Body of pancreas (tissue), 4 donors: ENCODE results near the gene TPSAB1. TPM values are rescaled to one million over a fixed set of nuclear protein-coding genes. Genes with fewer than 3 reads are reported as not detected.

Source experiments
- ATAC-seq: fragments of 150-250 bp; one replicate; pipeline ENCODE4 v1.9.1; 2016
- DNase-seq, 4 donors: peaks; one replicate each; pipeline ENCODE4 v3.0.0-alpha.2; 2019
- H3K27ac ChIP-seq, 4 donors: fragments of 200-600 bp; sonication (generic); 1 replicate in 3 of 4; 2 replicates in 1 of 4; pipeline versions ENCODE4 v1.5.1 to v1.6.1; 2016 to 2019; ENCODE audit warnings: mild to moderate bottlenecking in 1 of 4, mixed read lengths in 1 of 4, moderate library complexity in 1 of 4
- H3K27me3 ChIP-seq, 2 donors: fragments of 200-600 bp; sonication (generic); one replicate each; pipeline ENCODE4 v1.6.0; 2016; ENCODE audit warnings: mild to moderate bottlenecking in 1 of 2
- H3K36me3 ChIP-seq, 2 donors: fragments of 200-600 bp; sonication (generic); replicated peaks in 1 of 2; 2 replicates each; pipeline ENCODE4 v1.5.1; 2016; ENCODE audit warnings: low read depth in 2 of 2; ENCODE audit not compliant: insufficient read depth in 1 of 2
- H3K4me1 ChIP-seq: fragments of 200-600 bp; sonication (generic); one replicate; pipeline ENCODE4 v1.6.0; 2016
- H3K4me3 ChIP-seq, 2 donors: fragments of 200-600 bp; sonication (generic); 1 replicate in 1 of 2; 2 replicates in 1 of 2; pipeline ENCODE4 v1.5.1; 2016 to 2019
- H3K9me3 ChIP-seq, 3 donors: fragments of 200-600 bp; sonication (generic); 1 replicate in 2 of 3; 2 replicates in 1 of 3; pipeline ENCODE4 v1.5.1; 2016
- POLR2A ChIP-seq, 3 donors: fragments of 450-650 bp; IDR thresholded peaks; one replicate each; pipeline ENCODE4 v1.6.1; 2016; ENCODE audit warnings: antibody characterized with exemption in 3 of 3, mild to moderate bottlenecking in 2 of 3
- WGBS, 2 donors: methylation state at CpG; one replicate each; pipeline ENCODE4 v1.1.5; 2017; 5-methylcytosine and 5-hydroxymethylcytosine counted together
- intact Hi-C: fragments of 100-400 bp; cut with DNase I; formaldehyde crosslinking; loops from one replicate; pipeline ENCODE4 v1.15.1; 2023
- total RNA-seq, 2 donors: library from RNA; depleted of rRNA; stranded (reverse); fragments of >200 nt; gene quantifications; one replicate each; pipeline ENCODE4 v1.1.0, GENCODE V29; 2016
- TF ChIP-seq, protein P1 (sequence below), 7 experiments: fragments of 450-650 bp in 4 of 7; fragments of 200-600 bp in 3 of 7; sonication (generic) in 3 of 7; IDR thresholded peaks; one replicate each; pipeline ENCODE4 v1.5.1; 2016 to 2019; ENCODE audit warnings: antibody characterized with exemption in 7 of 7

Gene TPSAB1
- total RNA-seq, 2 donors from 2014 or later = 23.6 to 53.4 TPM

DNA sequence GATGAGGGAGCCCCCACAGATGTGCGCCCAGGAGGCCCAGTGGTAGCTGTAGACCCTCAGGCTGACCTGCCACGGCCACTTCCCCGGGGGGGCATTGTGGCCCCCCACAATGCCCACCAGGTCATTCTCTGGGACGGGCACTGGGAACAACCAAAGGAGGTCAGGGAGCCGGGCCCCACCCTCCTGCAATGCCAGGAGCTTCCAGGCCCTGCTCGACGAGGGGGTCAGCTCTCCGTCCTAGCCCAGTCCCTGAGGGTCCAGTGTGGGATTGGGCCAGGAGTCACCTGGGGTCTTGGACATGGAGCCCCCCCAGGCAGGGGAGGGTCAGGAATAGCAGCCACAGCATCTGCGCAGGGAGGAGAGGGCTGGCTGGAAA lies 22.3 kb downstream of the TPSAB1 start:
- 54 to 86% methylated on average over 1 to 9 of the region's 9 CpGs for WGBS, 2 donors
- intact Hi-C loops = no loop called here
- H3K9me3 ChIP-seq = no peaks in the 10 kb centered on the region
- no peak overlapping the region for H3K4me3 ChIP-seq
- peaks cover 9% of the 10 kb centered on the region for H3K4me1 ChIP-seq
- no peak for TF ChIP-seq POLR2A (IDR thresholded peaks at IDR 0.05)
- TF ChIP-seq, protein P1, sequence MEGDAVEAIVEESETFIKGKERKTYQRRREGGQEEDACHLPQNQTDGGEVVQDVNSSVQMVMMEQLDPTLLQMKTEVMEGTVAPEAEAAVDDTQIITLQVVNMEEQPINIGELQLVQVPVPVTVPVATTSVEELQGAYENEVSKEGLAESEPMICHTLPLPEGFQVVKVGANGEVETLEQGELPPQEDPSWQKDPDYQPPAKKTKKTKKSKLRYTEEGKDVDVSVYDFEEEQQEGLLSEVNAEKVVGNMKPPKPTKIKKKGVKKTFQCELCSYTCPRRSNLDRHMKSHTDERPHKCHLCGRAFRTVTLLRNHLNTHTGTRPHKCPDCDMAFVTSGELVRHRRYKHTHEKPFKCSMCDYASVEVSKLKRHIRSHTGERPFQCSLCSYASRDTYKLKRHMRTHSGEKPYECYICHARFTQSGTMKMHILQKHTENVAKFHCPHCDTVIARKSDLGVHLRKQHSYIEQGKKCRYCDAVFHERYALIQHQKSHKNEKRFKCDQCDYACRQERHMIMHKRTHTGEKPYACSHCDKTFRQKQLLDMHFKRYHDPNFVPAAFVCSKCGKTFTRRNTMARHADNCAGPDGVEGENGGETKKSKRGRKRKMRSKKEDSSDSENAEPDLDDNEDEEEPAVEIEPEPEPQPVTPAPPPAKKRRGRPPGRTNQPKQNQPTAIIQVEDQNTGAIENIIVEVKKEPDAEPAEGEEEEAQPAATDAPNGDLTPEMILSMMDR (IDR thresholded peaks at IDR 0.05) = no peak
- H3K27me3 ChIP-seq = peaks cover 0 to 10% of the 10 kb centered on the region in 2 donors
- DNase-seq (no peak), ATAC-seq (no peak)
- no peak overlapping the region for H3K27ac ChIP-seq
- H3K36me3 ChIP-seq = no peaks in the 10 kb centered on the region

DNA sequence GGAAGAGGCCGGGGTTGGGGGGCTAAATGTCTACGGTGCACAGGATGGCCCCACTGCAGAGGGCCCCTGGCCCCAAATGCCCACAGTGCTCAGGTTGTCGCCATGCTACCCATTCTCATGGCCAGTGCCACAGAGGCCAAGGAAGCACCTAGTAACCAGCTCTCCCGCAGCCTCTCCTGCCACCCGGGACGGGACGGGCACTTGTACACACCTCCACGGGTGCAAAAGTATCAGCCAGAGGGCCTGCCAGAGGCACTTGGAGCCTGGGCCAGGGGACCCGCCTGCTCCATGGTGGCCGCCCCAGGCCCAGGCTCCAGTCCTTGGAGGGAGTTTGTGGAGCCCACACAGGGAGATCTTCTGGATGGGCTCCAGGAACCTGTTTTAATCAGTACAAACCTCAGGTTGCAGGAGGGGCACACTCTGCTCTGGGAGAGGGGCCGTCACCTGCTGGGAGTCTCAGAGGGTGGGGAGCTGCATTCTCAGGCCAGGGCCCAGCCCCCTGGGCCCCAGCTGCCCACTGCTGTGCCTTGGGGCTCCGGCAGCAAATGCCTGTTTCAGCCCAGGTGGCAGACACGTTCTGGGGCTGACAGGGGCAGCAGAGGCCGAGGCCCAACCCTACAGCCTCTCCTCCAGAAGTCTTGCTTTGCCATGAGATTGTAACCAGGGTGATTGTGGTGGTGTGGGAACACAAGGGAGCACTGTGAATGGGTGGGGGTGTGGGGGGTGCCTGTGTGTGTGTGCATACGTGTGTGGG lies 23.3 kb downstream of the TPSAB1 start:
- no peak overlapping the region for H3K4me3 ChIP-seq
- H3K36me3 ChIP-seq = no peaks in the 10 kb centered on the region
- no peak overlapping the region for H3K27ac ChIP-seq
- ATAC-seq (no peak), DNase-seq (no peak)
- H3K9me3 ChIP-seq = no peaks in the 10 kb centered on the region
- peaks cover 8% of the 10 kb centered on the region for H3K4me1 ChIP-seq
- TF ChIP-seq, protein P1 (IDR thresholded peaks at IDR 0.05) = no peak
- TF ChIP-seq POLR2A (IDR thresholded peaks at IDR 0.05) = no peak
- 66 to 73% methylated on average over 2 to 15 of the region's 15 CpGs for WGBS, 2 donors
- peaks cover 0 to 10% of the 10 kb centered on the region in 2 donors for H3K27me3 ChIP-seq
- intact Hi-C loops = no loop called here

DNA sequence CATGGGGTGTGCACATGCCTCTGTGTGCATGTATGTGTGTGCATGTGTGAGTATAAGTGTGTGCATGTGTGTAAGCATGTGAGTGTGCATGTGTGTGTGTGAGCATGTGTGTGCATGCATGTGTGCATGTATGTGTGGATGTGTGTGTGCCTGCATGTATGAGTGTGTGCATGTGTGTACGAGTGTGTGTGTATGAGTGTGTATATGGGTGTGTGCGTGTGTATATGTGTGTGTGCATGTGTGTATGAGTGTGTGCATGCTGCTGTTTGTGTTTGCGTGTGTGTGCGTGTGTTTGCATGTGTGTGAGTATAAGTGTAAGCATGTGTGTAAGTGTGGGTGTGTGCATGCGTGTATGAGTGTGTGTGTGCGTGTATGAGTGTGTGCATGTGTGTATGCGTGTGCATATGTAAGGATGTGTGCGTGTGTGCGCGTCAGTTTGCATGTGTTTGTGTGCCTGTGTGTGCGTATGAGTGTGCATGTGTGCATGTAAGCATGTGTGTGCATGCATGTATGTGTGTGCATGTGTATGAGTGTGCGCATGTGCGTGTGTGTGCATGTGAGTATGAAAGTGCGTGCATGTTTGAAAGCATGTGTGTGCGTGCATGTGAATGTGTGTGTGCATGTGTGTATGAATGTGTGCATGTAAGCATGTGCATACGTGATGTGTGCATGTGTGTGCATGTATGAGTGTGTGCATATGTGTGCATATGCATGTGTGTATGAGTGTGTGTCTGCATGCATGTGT lies 24.0 kb downstream of the TPSAB1 start:
- no peak for ATAC-seq
- peaks cover 0 to 6% of the 10 kb centered on the region in 2 donors for H3K27me3 ChIP-seq

DNA sequence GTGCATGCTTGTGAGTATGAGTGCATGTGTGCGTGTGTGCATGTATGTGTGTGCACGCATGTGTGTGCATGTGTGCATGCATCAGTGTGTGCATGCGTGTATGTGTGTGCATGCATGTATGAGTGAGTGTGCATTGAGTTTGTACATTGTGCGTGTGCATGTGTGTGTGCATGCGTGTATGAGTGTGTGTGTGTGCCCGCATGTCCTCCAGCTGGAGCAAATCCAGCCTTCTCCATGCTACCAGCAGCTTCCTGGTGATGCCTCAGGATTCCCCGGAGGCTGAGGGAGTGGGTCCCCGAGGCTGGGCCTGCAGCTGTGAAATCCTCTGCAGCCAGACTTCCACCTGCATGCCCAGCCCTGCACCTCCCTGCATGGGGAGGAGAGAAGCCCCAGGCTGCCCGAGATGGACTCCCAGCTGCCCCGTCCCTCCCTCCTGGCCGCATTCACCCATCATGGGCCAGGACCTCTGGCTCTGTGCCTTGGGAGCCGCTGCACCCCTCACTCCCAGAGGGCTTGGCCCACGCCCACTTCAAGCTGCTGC lies 24.7 kb downstream of the TPSAB1 start:
- 59 to 85% methylated on average over 7 to 13 of the region's 13 CpGs for WGBS, 2 donors
- DNase-seq = no peak
- H3K27me3 ChIP-seq = peaks cover 0 to 5% of the 10 kb centered on the region in 2 donors

More for the DNA sequence above, 24.0 kb downstream of the TPSAB1 start:
- TF ChIP-seq, protein P1 (IDR thresholded peaks at IDR 0.05) = no peak
- no peak for TF ChIP-seq POLR2A (IDR thresholded peaks at IDR 0.05)
- intact Hi-C loops = no loop called here
- no peaks in the 10 kb centered on the region for H3K9me3 ChIP-seq
- WGBS, 2 donors = 81 to 88% methylated on average over 16 of the region's 16 CpGs
- no peak overlapping the region for H3K27ac ChIP-seq
- no peak for DNase-seq
- H3K4me1 ChIP-seq = peaks cover under 1% of the 10 kb centered on the region
- H3K4me3 ChIP-seq = no peak overlapping the region
- H3K36me3 ChIP-seq = no peaks in the 10 kb centered on the region

More for the DNA sequence above, 24.7 kb downstream of the TPSAB1 start:
- H3K9me3 ChIP-seq = no peaks in the 10 kb centered on the region
- H3K36me3 ChIP-seq = no peaks in the 10 kb centered on the region
- intact Hi-C loops = no loop called here
- H3K27ac ChIP-seq = no peak overlapping the region
- ATAC-seq = no peak
- H3K4me1 ChIP-seq = no peaks in the 10 kb centered on the region
- no peak overlapping the region for H3K4me3 ChIP-seq
- TF ChIP-seq, protein P1 (IDR thresholded peaks at IDR 0.05) = no peak
- TF ChIP-seq POLR2A (IDR thresholded peaks at IDR 0.05) = no peak
